ENCODE data around the gene CAPSL.

DNA sequence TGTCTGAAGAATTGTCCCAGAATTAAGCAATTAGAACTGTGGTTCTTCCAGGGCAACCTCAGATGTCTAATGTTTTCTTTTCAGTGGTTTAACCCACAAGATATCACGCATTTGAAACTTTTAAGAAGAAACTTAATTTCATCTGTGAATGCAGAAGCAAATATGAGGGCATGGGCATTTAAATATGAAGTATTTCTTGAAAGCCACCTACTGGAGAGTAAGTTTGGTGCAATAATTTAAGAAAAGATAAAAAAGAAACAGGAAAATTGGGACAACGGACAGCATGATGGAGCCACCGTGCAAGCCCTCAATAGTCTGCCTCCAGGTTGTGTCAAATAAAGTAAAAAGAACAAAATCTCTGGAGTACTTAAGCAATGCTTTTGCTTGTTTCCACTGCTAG lies 1.2 kb upstream of the CAPSL start:
- TF ChIP-seq CTCF (IDR thresholded peaks at IDR 0.05) (no peak), POLR2A (IDR thresholded peaks at IDR 0.05) (no peak), POLR2AphosphoS5 (IDR thresholded peaks at IDR 0.05; ENCODE audit: insufficient read depth in 1 of 2, low read depth in 1 of 2) (no peak)
